Activated naive CD8-positive, alpha-beta T cell treated with anti-CD3 and anti-CD28 coated beads, Interleukin-2, amount 50 U/mL, for 24 hours (primary cell): Measurements from ENCODE around the gene TMEM79.
"Not testable (repeated sequence)": the region's sequence is repeated elsewhere in the genome, so short reads cannot be mapped to it uniquely, and the experiment has no call there.

Experiments
- ATAC-seq: fragments of 150-1000 bp; cut with Tn5 transposase; one replicate; pipeline ENCODE4 v1.10.0; 2021
- DNase-seq: peaks from one replicate; pipeline ENCODE4 v3.0.0; 2021
- H3K27ac Mint-ChIP-seq: one replicate; pipeline ENCODE4 v1.8.0; 2021; ENCODE audit warnings: mild to moderate bottlenecking, mixed read lengths
- H3K27me3 Mint-ChIP-seq: one replicate; pipeline ENCODE4 v1.8.0; 2021; ENCODE audit warnings: mixed read lengths
- H3K36me3 Mint-ChIP-seq: one replicate; pipeline ENCODE4 v1.8.0; 2021; ENCODE audit warnings: low read depth, mixed read lengths
- H3K4me1 Mint-ChIP-seq: one replicate; pipeline ENCODE4 v1.8.0; 2021; ENCODE audit warnings: mixed read lengths
- H3K4me3 Mint-ChIP-seq: one replicate; pipeline ENCODE4 v1.8.0; 2021; ENCODE audit warnings: mild to moderate bottlenecking, moderate library complexity, mixed read lengths
- H3K9me3 Mint-ChIP-seq: one replicate; pipeline ENCODE4 v1.8.0; 2021; ENCODE audit warnings: mixed read lengths

Gene TMEM79

GRCh38 chr1:156308078-156308477 lies 24.0 kb downstream of the TMEM79 start:
- H3K4me1 Mint-ChIP-seq = no peaks in the 10 kb centered on the region
- no peak overlapping the region for H3K4me3 Mint-ChIP-seq
- no peak for DNase-seq
- H3K27ac Mint-ChIP-seq = no peak overlapping the region
- no peaks in the 10 kb centered on the region for H3K9me3 Mint-ChIP-seq
- no peaks in the 10 kb centered on the region for H3K27me3 Mint-ChIP-seq
- no peak for ATAC-seq
- H3K36me3 Mint-ChIP-seq = peaks cover 53% of the 10 kb centered on the region

- Mint-ChIP-seq H3K4me3 (no peak overlapping the region), H3K27ac (no peak overlapping the region), H3K9me3 (no peaks in the 10 kb centered on the region), H3K36me3 (peaks cover 63% of the 10 kb centered on the region), H3K27me3 (no peaks in the 10 kb centered on the region), H3K4me1 (no peaks in the 10 kb centered on the region)
- ATAC-seq (no peak), DNase-seq (no peak)
Measured at GRCh38 chr1:156310962-156311361, 26.8 kb downstream of the TMEM79 start.

GRCh38 chr1:156316909-156317308 lies 32.8 kb downstream of the TMEM79 start:
- Mint-ChIP-seq H3K36me3 (peaks cover 75% of the 10 kb centered on the region), H3K27me3 (no peaks in the 10 kb centered on the region), H3K4me1 (no peaks in the 10 kb centered on the region), H3K27ac (no peak overlapping the region), H3K4me3 (no peak overlapping the region), H3K9me3 (no peaks in the 10 kb centered on the region)
- no peak for ATAC-seq
- no peak for DNase-seq

GRCh38 chr1:156319664-156320063 lies 35.5 kb downstream of the TMEM79 start:
- peaks cover 65% of the 10 kb centered on the region for H3K36me3 Mint-ChIP-seq
- no peaks in the 10 kb centered on the region for H3K27me3 Mint-ChIP-seq
- no peak for ATAC-seq

GRCh38 chr1:156320560-156320959 lies 36.4 kb downstream of the TMEM79 start:
- Mint-ChIP-seq H3K9me3 (no peaks in the 10 kb centered on the region), H3K36me3 (peaks cover 69% of the 10 kb centered on the region), H3K27ac (no peak overlapping the region), H3K4me1 (no peaks in the 10 kb centered on the region), H3K27me3 (no peaks in the 10 kb centered on the region), H3K4me3 (no peak overlapping the region)
- no peak for ATAC-seq
- no peak for DNase-seq

More at GRCh38 chr1:156319664-156320063, 35.5 kb downstream of the TMEM79 start:
- Mint-ChIP-seq H3K4me3 (no peak overlapping the region), H3K27ac (no peak overlapping the region), H3K4me1 (no peaks in the 10 kb centered on the region), H3K9me3 (no peaks in the 10 kb centered on the region)
- no peak for DNase-seq

GRCh38 chr1:156323179-156323578 lies 39.1 kb downstream of the TMEM79 start:
- not testable (repeated sequence) for H3K4me3 Mint-ChIP-seq, H3K9me3 Mint-ChIP-seq, DNase-seq, H3K4me1 Mint-ChIP-seq, H3K27me3 Mint-ChIP-seq, ATAC-seq, H3K27ac Mint-ChIP-seq
- H3K36me3 Mint-ChIP-seq = peaks cover 54% of the 10 kb centered on the region

GRCh38 chr1:156336242-156336641 lies 52.1 kb downstream of the TMEM79 start:
- DNase-seq (no peak), ATAC-seq (no peak)
- Mint-ChIP-seq H3K4me3 (peak overlapping the region; percentile 100), H3K27me3 (peaks cover 3% of the 10 kb centered on the region), H3K27ac (peak overlapping the region; percentile 97), H3K9me3 (no peaks in the 10 kb centered on the region), H3K4me1 (peaks cover 46% of the 10 kb centered on the region), H3K36me3 (peaks cover 63% of the 10 kb centered on the region)

- peak overlapping the region; percentile 100 for H3K4me3 Mint-ChIP-seq
- ATAC-seq = no peak
- no peaks in the 10 kb centered on the region for H3K9me3 Mint-ChIP-seq
- peak; percentile 23 for DNase-seq
- peaks cover 54% of the 10 kb centered on the region for H3K36me3 Mint-ChIP-seq
- peak overlapping the region; percentile 97 for H3K27ac Mint-ChIP-seq
- H3K27me3 Mint-ChIP-seq = peaks cover 4% of the 10 kb centered on the region
- H3K4me1 Mint-ChIP-seq = peaks cover 46% of the 10 kb centered on the region
Measured at GRCh38 chr1:156337052-156337887, 53.1 kb downstream of the TMEM79 start.

GRCh38 chr1:156337888-156338179 lies 53.7 kb downstream of the TMEM79 start:
- H3K4me1 Mint-ChIP-seq = peaks cover 46% of the 10 kb centered on the region
- peak overlapping the region; percentile 100 for H3K4me3 Mint-ChIP-seq
- DNase-seq (peak; percentile 35), ATAC-seq (no peak)
- H3K27ac Mint-ChIP-seq = peak overlapping the region; percentile 97
- H3K9me3 Mint-ChIP-seq = no peaks in the 10 kb centered on the region
- H3K36me3 Mint-ChIP-seq = peaks cover 48% of the 10 kb centered on the region
- H3K27me3 Mint-ChIP-seq = peaks cover 5% of the 10 kb centered on the region

- H3K27ac Mint-ChIP-seq = peak within 1 kb of the TSS; percentile 97
- peaks cover 5% of the 10 kb centered on the region for H3K27me3 Mint-ChIP-seq
- peaks cover 46% of the 10 kb centered on the region for H3K4me1 Mint-ChIP-seq
- DNase-seq (peak; percentile 100), ATAC-seq (peak; percentile 97)
- peaks cover 46% of the 10 kb centered on the region for H3K36me3 Mint-ChIP-seq
- H3K4me3 Mint-ChIP-seq = peak within 1 kb of the TSS; percentile 100
- no peaks in the 10 kb centered on the region for H3K9me3 Mint-ChIP-seq
Measured at GRCh38 chr1:156338180-156338976, 54.3 kb downstream of the TMEM79 start, which contains the start of the genes CCT3 and TSACC. Gene CCT3 (minus strand): TSS chr1:156338292. CDS start chr1:156338184, 108 bp downstream. Gene TSACC (plus strand): TSS chr1:156338526. CDS start chr1:156339758, 1,232 bp downstream.
